ENCODE data around the gene REV1.
"Not testable (repeated sequence)": the region's sequence is repeated elsewhere in the genome, so short reads cannot be mapped to it uniquely, and the experiment has no call there.

REV1 gene

GRCh38 chr2:99389946-99390345, 99.9 kb downstream of the REV1 start:
- Mint-ChIP-seq H3K9me3 (no peaks in the 10 kb centered on the region), H3K4me1 (ENCODE audit: low read depth) (peaks cover 10% of the 10 kb centered on the region), H3K27me3 (no peaks in the 10 kb centered on the region), H3K36me3 (ENCODE audit: low read depth) (peaks cover 83% of the 10 kb centered on the region), H3K27ac (peak overlapping the region; percentile 44), H3K4me3 (no peak overlapping the region)
- DNase-seq, result no peak

GRCh38 chr2:99389371-99389770, 100.4 kb downstream of the REV1 start:
- Mint-ChIP-seq H3K9me3 (no peaks in the 10 kb centered on the region), H3K4me1 (ENCODE audit: low read depth) (peaks cover 10% of the 10 kb centered on the region)
- DNase-seq, result no peak

GRCh38 chr2:99388892-99389291, 100.9 kb downstream of the REV1 start:
- Mint-ChIP-seq H3K9me3 (no peaks in the 10 kb centered on the region), H3K27me3 (no peaks in the 10 kb centered on the region), H3K4me3 (no peak overlapping the region), H3K27ac (peak overlapping the region; percentile 71), H3K36me3 (ENCODE audit: low read depth) (peaks cover 81% of the 10 kb centered on the region), H3K4me1 (ENCODE audit: low read depth) (peaks cover 10% of the 10 kb centered on the region)
- no peak for DNase-seq

More at GRCh38 chr2:99389371-99389770, 100.4 kb downstream of the REV1 start:
- Mint-ChIP-seq H3K4me3 (no peak overlapping the region), H3K27me3 (no peaks in the 10 kb centered on the region), H3K36me3 (ENCODE audit: low read depth) (peaks cover 82% of the 10 kb centered on the region), H3K27ac (no peak overlapping the region)

GRCh38 chr2:99386011-99386410, 103.8 kb downstream of the REV1 start:
- Mint-ChIP-seq H3K27ac (peak overlapping the region; percentile 52), H3K27me3 (no peaks in the 10 kb centered on the region), H3K4me1 (ENCODE audit: low read depth) (peaks cover 10% of the 10 kb centered on the region), H3K4me3 (no peak overlapping the region), H3K9me3 (no peaks in the 10 kb centered on the region), H3K36me3 (ENCODE audit: low read depth) (peaks cover 86% of the 10 kb centered on the region)
- no peak for DNase-seq

- no peak for DNase-seq
- H3K4me3 Mint-ChIP-seq, result no peak overlapping the region
Measured at GRCh38 chr2:99382143-99382542, 107.7 kb downstream of the REV1 start.

GRCh38 chr2:99380376-99381010, 109.3 kb downstream of the REV1 start:
- no peak overlapping the region for H3K4me3 Mint-ChIP-seq
- H3K27me3 Mint-ChIP-seq, result no peaks in the 10 kb centered on the region
- peaks cover 39% of the 10 kb centered on the region for H3K4me1 Mint-ChIP-seq (ENCODE audit: low read depth)
- peak overlapping the region; percentile 60 for H3K27ac Mint-ChIP-seq
- H3K9me3 Mint-ChIP-seq, result no peaks in the 10 kb centered on the region
- no peak for DNase-seq
- H3K36me3 Mint-ChIP-seq (ENCODE audit: low read depth), result peaks cover 94% of the 10 kb centered on the region

More at GRCh38 chr2:99382143-99382542, 107.7 kb downstream of the REV1 start:
- Mint-ChIP-seq H3K27ac (no peak overlapping the region), H3K9me3 (no peaks in the 10 kb centered on the region), H3K4me1 (ENCODE audit: low read depth) (peaks cover 31% of the 10 kb centered on the region), H3K36me3 (ENCODE audit: low read depth) (peaks cover 91% of the 10 kb centered on the region), H3K27me3 (no peaks in the 10 kb centered on the region)

GRCh38 chr2:99377879-99378278, 111.9 kb downstream of the REV1 start:
- no peak for DNase-seq
- H3K27ac Mint-ChIP-seq, result peak overlapping the region; percentile 90
- H3K4me3 Mint-ChIP-seq, result no peak overlapping the region

GRCh38 chr2:99376254-99376864, 113.5 kb downstream of the REV1 start:
- peak overlapping the region; percentile 32 for H3K27ac Mint-ChIP-seq
- H3K27me3 Mint-ChIP-seq, result no peaks in the 10 kb centered on the region
- no peak overlapping the region for H3K4me3 Mint-ChIP-seq
- peaks cover 11% of the 10 kb centered on the region for H3K9me3 Mint-ChIP-seq
- H3K36me3 Mint-ChIP-seq (ENCODE audit: low read depth), result peaks cover 96% of the 10 kb centered on the region
- H3K4me1 Mint-ChIP-seq (ENCODE audit: low read depth), result peaks cover 41% of the 10 kb centered on the region
- no peak for DNase-seq

More at GRCh38 chr2:99377879-99378278, 111.9 kb downstream of the REV1 start:
- Mint-ChIP-seq H3K27me3 (no peaks in the 10 kb centered on the region), H3K9me3 (peaks cover 6% of the 10 kb centered on the region), H3K4me1 (ENCODE audit: low read depth) (peaks cover 41% of the 10 kb centered on the region), H3K36me3 (ENCODE audit: low read depth) (peaks cover 96% of the 10 kb centered on the region)

- peaks cover 11% of the 10 kb centered on the region for H3K9me3 Mint-ChIP-seq
- no peak for DNase-seq
- H3K4me3 Mint-ChIP-seq, result no peak overlapping the region
- H3K36me3 Mint-ChIP-seq (ENCODE audit: low read depth), result peaks cover 94% of the 10 kb centered on the region
- H3K27me3 Mint-ChIP-seq, result no peaks in the 10 kb centered on the region
- H3K27ac Mint-ChIP-seq, result peak overlapping the region; percentile 31
- H3K4me1 Mint-ChIP-seq (ENCODE audit: low read depth), result peaks cover 30% of the 10 kb centered on the region
Measured at GRCh38 chr2:99374747-99375146, 115.1 kb downstream of the REV1 start.

- Mint-ChIP-seq H3K4me3 (no peak overlapping the region), H3K27ac (peak overlapping the region; percentile 50), H3K9me3 (peaks cover 11% of the 10 kb centered on the region), H3K27me3 (no peaks in the 10 kb centered on the region), H3K36me3 (ENCODE audit: low read depth) (peaks cover 93% of the 10 kb centered on the region), H3K4me1 (ENCODE audit: low read depth) (peaks cover 22% of the 10 kb centered on the region)
- DNase-seq, result no peak
Measured at GRCh38 chr2:99373144-99373543, 116.7 kb downstream of the REV1 start.

GRCh38 chr2:99368854-99369253, 121.0 kb downstream of the REV1 start:
- H3K4me3 Mint-ChIP-seq; H3K9me3 Mint-ChIP-seq; H3K27ac Mint-ChIP-seq; H3K27me3 Mint-ChIP-seq; DNase-seq; H3K4me1 Mint-ChIP-seq (ENCODE audit: low read depth): not testable (repeated sequence)
- H3K36me3 Mint-ChIP-seq (ENCODE audit: low read depth), result peaks cover 95% of the 10 kb centered on the region

GRCh38 chr2:99365661-99366060, 124.2 kb downstream of the REV1 start:
- Mint-ChIP-seq H3K36me3 (ENCODE audit: low read depth) (peaks cover 93% of the 10 kb centered on the region), H3K27me3 (no peaks in the 10 kb centered on the region), H3K4me3 (no peak overlapping the region), H3K4me1 (ENCODE audit: low read depth) (peaks cover 5% of the 10 kb centered on the region), H3K27ac (no peak overlapping the region), H3K9me3 (no peaks in the 10 kb centered on the region)
- DNase-seq, result no peak

GRCh38 chr2:99356853-99357252, 133.0 kb downstream of the REV1 start:
- Mint-ChIP-seq H3K27me3 (no peaks in the 10 kb centered on the region), H3K4me3 (no peak overlapping the region), H3K4me1 (ENCODE audit: low read depth) (peaks cover 48% of the 10 kb centered on the region), H3K27ac (no peak overlapping the region), H3K36me3 (ENCODE audit: low read depth) (peaks cover 49% of the 10 kb centered on the region), H3K9me3 (no peaks in the 10 kb centered on the region)
- DNase-seq, result no peak

GRCh38 chr2:99354825-99355224, 135.0 kb downstream of the REV1 start:
- not testable (repeated sequence) for H3K4me3 Mint-ChIP-seq, H3K27me3 Mint-ChIP-seq, H3K9me3 Mint-ChIP-seq, H3K27ac Mint-ChIP-seq, DNase-seq
- H3K36me3 Mint-ChIP-seq (ENCODE audit: low read depth), result peaks cover 40% of the 10 kb centered on the region
- H3K4me1 Mint-ChIP-seq (ENCODE audit: low read depth), result peaks cover 60% of the 10 kb centered on the region

GRCh38 chr2:99354070-99354469, 135.7 kb downstream of the REV1 start:
- no peak for DNase-seq
- no peaks in the 10 kb centered on the region for H3K27me3 Mint-ChIP-seq
- H3K4me1 Mint-ChIP-seq (ENCODE audit: low read depth), result peaks cover 63% of the 10 kb centered on the region
- H3K9me3 Mint-ChIP-seq, result no peaks in the 10 kb centered on the region
- H3K36me3 Mint-ChIP-seq (ENCODE audit: low read depth), result peaks cover 38% of the 10 kb centered on the region
- peak overlapping the region; percentile 34 for H3K27ac Mint-ChIP-seq
- H3K4me3 Mint-ChIP-seq, result no peak overlapping the region

Data from activated T-cell treated with anti-CD3 and anti-CD28 coated beads, Interleukin-2, amount 50 U/mL, for 24 hours (primary cell).